NCI-H146 (cell line): ENCODE results near the gene ENG.
"Not testable (repeated sequence)": the region's sequence is repeated elsewhere in the genome, so short reads cannot be mapped to it uniquely, and the experiment has no call there.

Experiments used
- DNase-seq: peaks from one replicate; lab custom pipeline; 2025; lab: John Stamatoyannopoulos, UW

ENG gene

GRCh38 chr9:127865645-127866464 is 11.4 kb upstream of the ENG start:
- no peak for DNase-seq

- DNase-seq = no peak
Observed at GRCh38 chr9:127863191-127863621, 8.7 kb upstream of the ENG start.

GRCh38 chr9:127862075-127863011 is 7.9 kb upstream of the ENG start:
- no peak for DNase-seq

- no peak for DNase-seq
Observed at GRCh38 chr9:127860779-127861178, 6.3 kb upstream of the ENG start.

- no peak for DNase-seq
Observed at GRCh38 chr9:127860260-127860659, 5.8 kb upstream of the ENG start.

- peak; percentile 64 for DNase-seq
Observed at GRCh38 chr9:127858041-127858512, 3.6 kb upstream of the ENG start.

- no peak for DNase-seq
Observed at GRCh38 chr9:127857278-127857677, 2.8 kb upstream of the ENG start.

GRCh38 chr9:127856729-127857116 is 2.3 kb upstream of the ENG start:
- DNase-seq = no peak

- DNase-seq = no peak
Observed at GRCh38 chr9:127856094-127856728, 1.8 kb upstream of the ENG start.

- DNase-seq = no peak
Observed at GRCh38 chr9:127855522-127855921, 1.1 kb upstream of the ENG start.

GRCh38 chr9:127854960-127855359 is 502 bp upstream of the ENG start:
- DNase-seq = no peak

GRCh38 chr9:127853312-127854183 is 910 bp downstream of the ENG start:
- no peak for DNase-seq

GRCh38 chr9:127852829-127853228 is 1.6 kb downstream of the ENG start:
- no peak for DNase-seq

GRCh38 chr9:127850286-127850830 is 4.1 kb downstream of the ENG start:
- DNase-seq = no peak

GRCh38 chr9:127848756-127849504 is 5.5 kb downstream of the ENG start:
- DNase-seq = no peak

GRCh38 chr9:127847833-127848755 is 6.4 kb downstream of the ENG start:
- DNase-seq = no peak

- DNase-seq = no peak
Observed at GRCh38 chr9:127847178-127847510, 7.3 kb downstream of the ENG start.

- no peak for DNase-seq
Observed at GRCh38 chr9:127846443-127847177, 7.8 kb downstream of the ENG start.

GRCh38 chr9:127845619-127846018 is 8.8 kb downstream of the ENG start:
- DNase-seq = not testable (repeated sequence)
